ENCODE measurements around the gene TNFRSF21.
A peak's percentile ranks its signal among the peaks of the same experiment; 100 is the strongest.
"Not testable (repeated sequence)": the region's sequence is repeated elsewhere in the genome, so short reads cannot be mapped to it uniquely, and the experiment has no call there.

The TNFRSF21 gene

GRCh38 chr6:47309291-47310130 lies at the start of gene TNFRSF21:
TSS of gene TNFRSF21 (minus strand) at chr6:47309905. CDS start at chr6:47309511, 394 bp downstream.
- DNase-seq: peak; percentile 81

GRCh38 chr6:47358440-47359225 lies 48.9 kb upstream of the TNFRSF21 start:
- no peak for DNase-seq

GRCh38 chr6:47357827-47358226 lies 48.1 kb upstream of the TNFRSF21 start:
- DNase-seq: no peak

GRCh38 chr6:47355496-47355895 lies 45.8 kb upstream of the TNFRSF21 start:
- no peak for DNase-seq

- DNase-seq: no peak
These were observed 44.2 kb upstream of the TNFRSF21 start for GRCh38 chr6:47353871-47354270.

- no peak for DNase-seq
These were observed 43.3 kb upstream of the TNFRSF21 start for GRCh38 chr6:47352966-47353365.

- no peak for DNase-seq
These were observed 42.7 kb upstream of the TNFRSF21 start for GRCh38 chr6:47352194-47352920.

GRCh38 chr6:47351621-47352020 lies 41.9 kb upstream of the TNFRSF21 start:
- no peak for DNase-seq

GRCh38 chr6:47349931-47350330 lies 40.2 kb upstream of the TNFRSF21 start:
- no peak for DNase-seq

GRCh38 chr6:47348316-47348863 lies 38.7 kb upstream of the TNFRSF21 start:
- DNase-seq: no peak

GRCh38 chr6:47345761-47346160 lies 36.1 kb upstream of the TNFRSF21 start:
- no peak for DNase-seq

- DNase-seq: no peak
These were observed 34.3 kb upstream of the TNFRSF21 start for GRCh38 chr6:47344022-47344421.

- no peak for DNase-seq
These were observed 33.9 kb upstream of the TNFRSF21 start for GRCh38 chr6:47343600-47343999.

- DNase-seq: no peak
These were observed 33.1 kb upstream of the TNFRSF21 start for GRCh38 chr6:47342824-47343223.

- no peak for DNase-seq
These were observed 27.8 kb upstream of the TNFRSF21 start for GRCh38 chr6:47337519-47337918.

GRCh38 chr6:47336334-47336733 lies 26.6 kb upstream of the TNFRSF21 start:
- DNase-seq: no peak

- no peak for DNase-seq
These were observed 25.8 kb upstream of the TNFRSF21 start for GRCh38 chr6:47335466-47335865.

GRCh38 chr6:47334334-47334733 lies 24.6 kb upstream of the TNFRSF21 start:
- no peak for DNase-seq

GRCh38 chr6:47328606-47329005 lies 18.9 kb upstream of the TNFRSF21 start:
- DNase-seq: not testable (repeated sequence)

GRCh38 chr6:47328139-47328538 lies 18.4 kb upstream of the TNFRSF21 start:
- not testable (repeated sequence) for DNase-seq

GRCh38 chr6:47323887-47324286 lies 14.2 kb upstream of the TNFRSF21 start:
- DNase-seq: no peak

- no peak for DNase-seq
These were observed 13.6 kb upstream of the TNFRSF21 start for GRCh38 chr6:47323321-47323720.

GRCh38 chr6:47321577-47321976 lies 11.9 kb upstream of the TNFRSF21 start:
- no peak for DNase-seq

Measured in CD4-positive, alpha-beta T cell treated with Interleukin-15 for 1 hour (primary cell).